Stomach (tissue), 4 donors: ENCODE data around the gene SPRYD3.

Source experiments
- POLR2AphosphoS5 ChIP-seq, 3 donors: sonication (generic); formaldehyde crosslinking; IDR thresholded peaks; one replicate each; pipeline ENCODE4 v1.6.1; 2016; ENCODE audit warnings: antibody characterized with exemption in 3 of 3
- TF ChIP-seq, protein P1 (sequence below), 7 experiments: fragments of 450-650 bp in 4 of 7; fragments of 200-600 bp in 3 of 7; sonication (generic) in 3 of 7; IDR thresholded peaks; one replicate each; pipeline ENCODE4 v1.5.1; 2016 to 2019; ENCODE audit warnings: antibody characterized with exemption in 7 of 7, control low read depth in 2 of 7, mild to moderate bottlenecking in 1 of 7

DNA sequence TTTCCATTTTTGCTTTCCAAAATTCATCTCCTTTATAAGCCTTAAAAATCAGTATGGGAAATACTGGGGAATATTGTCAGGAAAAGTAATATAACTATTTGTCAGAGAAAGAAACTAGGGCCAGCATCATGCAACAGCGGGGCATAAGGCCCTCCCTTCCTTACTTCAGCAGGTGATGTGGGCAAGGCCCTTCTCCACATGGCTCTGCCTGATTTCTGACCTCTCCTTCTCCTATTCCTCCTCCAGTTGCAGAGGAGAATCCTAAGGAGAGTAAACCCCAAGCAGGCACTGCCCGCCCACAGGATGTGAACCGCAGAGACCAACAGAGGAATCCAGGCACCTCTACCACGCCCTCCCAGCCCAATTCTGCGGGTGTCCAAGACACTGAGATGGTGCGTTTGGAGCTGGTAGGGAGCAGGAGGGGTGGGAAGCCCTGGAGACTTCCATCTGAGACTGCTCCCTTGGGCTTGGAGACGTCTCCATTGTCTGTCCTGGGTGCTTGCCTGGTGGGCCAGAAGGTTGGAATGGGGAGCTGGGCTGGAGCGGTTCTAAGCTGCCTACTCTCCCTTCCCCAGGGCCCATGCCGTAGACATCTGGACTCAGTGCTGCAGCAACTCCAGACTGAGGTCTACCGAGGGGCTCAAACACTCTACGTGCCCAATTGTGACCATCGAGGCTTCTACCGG lies 21.4 kb upstream of the SPRYD3 start:
- TF ChIP-seq POLR2AphosphoS5 (IDR thresholded peaks at IDR 0.05), result no peak
- TF ChIP-seq, protein P1, sequence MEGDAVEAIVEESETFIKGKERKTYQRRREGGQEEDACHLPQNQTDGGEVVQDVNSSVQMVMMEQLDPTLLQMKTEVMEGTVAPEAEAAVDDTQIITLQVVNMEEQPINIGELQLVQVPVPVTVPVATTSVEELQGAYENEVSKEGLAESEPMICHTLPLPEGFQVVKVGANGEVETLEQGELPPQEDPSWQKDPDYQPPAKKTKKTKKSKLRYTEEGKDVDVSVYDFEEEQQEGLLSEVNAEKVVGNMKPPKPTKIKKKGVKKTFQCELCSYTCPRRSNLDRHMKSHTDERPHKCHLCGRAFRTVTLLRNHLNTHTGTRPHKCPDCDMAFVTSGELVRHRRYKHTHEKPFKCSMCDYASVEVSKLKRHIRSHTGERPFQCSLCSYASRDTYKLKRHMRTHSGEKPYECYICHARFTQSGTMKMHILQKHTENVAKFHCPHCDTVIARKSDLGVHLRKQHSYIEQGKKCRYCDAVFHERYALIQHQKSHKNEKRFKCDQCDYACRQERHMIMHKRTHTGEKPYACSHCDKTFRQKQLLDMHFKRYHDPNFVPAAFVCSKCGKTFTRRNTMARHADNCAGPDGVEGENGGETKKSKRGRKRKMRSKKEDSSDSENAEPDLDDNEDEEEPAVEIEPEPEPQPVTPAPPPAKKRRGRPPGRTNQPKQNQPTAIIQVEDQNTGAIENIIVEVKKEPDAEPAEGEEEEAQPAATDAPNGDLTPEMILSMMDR (IDR thresholded peaks at IDR 0.05), result no peak
